HG02678 (cell line): ENCODE data around the gene SLC25A48.

Source experiments
- ATAC-seq: cut with Tn5 transposase; IDR thresholded peaks from one replicate; pipeline ENCODE4 v1.9.1; 2021; ENCODE audit warnings: mild to moderate bottlenecking, moderate library complexity; ENCODE audit not compliant: unreplicated experiment

SLC25A48 gene, protein sequence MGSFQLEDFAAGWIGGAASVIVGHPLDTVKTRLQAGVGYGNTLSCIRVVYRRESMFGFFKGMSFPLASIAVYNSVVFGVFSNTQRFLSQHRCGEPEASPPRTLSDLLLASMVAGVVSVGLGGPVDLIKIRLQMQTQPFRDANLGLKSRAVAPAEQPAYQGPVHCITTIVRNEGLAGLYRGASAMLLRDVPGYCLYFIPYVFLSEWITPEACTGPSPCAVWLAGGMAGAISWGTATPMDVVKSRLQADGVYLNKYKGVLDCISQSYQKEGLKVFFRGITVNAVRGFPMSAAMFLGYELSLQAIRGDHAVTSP

DNA sequence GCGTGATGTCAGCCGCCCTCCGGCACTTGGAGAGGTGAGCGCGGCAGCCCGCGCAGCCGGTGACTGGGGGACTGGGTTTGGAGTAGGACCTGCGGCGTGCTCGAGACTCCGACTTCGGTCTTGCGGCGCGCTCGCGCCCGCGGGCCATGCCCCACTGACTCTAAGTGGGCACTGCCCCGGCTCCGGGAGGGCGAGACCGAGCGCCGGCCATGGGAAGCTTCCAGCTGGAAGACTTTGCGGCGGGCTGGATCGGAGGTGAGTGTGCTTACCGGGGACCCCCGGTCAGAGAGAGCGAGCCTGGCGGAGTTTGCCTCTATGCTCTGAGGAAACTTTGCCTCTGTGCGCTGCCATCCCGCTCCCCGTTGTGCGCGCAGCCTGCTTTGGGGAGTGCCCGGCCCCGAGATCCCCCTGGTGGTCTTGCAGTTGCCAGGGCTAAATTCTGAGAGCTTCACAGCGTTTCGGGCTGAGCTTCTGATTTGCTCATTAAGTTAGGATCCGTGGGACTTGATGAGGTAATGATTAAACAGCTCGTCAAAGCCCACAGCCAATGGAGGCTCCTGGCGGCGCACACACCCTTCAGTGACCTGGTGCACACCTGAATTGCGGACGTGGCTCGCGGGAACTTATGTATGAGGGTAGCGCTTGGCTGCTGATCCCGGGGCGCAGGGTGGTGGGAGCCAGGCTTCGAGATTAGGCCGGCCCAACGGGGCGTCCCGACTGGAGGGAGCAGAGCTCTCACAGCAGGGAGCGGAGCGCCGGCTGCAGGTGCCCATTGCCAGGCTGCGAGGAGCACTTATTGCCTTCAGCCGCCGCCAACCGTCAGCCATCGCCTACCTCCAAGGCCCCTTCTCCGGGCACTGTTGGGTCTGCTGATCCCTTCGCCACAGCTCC is at the start of gene SLC25A48:
Gene SLC25A48, plus strand, starts transcription at position 25 of the 891 bp plus-strand sequence. Its CDS starts 185 bp downstream, at position 210.
- ATAC-seq, result peak; percentile 90

DNA sequence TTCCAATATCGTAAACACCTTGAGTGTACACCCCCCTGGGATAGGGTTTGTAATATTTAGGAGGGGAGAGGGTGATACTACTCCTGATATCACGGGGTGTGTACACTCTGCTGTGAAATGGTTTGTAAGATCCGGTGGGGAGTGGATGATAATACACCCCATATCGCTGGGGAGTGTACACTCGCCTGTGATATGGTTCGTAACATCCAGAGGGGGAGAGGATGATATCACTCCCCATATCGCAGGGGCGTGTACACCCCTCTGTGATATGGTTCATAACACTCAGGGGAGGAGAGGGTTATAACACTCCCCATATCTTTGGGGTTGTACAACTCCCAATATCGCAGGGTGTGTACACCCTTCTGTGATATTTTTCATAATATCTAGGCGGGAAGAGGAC is 33.8 kb upstream of the SLC25A48 start:
- ATAC-seq, result no peak

DNA sequence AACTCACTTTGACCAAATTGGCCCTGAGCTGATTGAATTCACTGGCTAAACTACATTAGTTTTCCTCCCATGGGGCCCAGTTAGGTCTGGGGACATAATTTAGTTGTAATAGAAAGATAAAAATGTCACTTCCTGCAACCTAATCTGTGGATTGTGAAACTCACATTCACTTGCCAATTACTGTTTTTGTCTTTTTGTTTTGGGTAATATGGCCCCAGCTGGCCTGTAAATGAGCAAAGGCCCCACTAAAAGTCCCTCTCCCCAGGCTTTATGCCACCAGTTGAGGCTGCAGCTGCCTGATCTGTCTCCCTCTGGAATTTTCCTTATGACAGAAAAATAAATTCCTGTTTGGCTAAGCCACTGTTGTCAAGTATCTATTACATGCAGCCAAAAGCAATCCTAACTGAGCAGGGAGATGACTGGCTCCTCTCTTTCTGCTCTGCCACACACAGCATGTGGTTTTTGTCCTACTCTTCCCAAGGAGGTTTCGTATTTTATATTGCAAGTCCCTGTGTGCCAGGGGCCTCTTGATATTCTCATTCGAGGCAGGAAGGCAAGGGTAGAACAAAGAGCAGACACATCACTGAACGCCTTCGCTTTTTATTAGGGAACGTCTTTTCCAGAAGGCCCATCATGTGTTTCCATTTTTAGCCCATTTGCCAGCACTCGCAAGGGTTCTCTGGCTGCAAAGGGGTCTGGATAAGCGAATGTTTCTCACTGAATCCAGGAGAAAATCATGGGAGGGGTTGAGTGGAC is 24.1 kb upstream of the SLC25A48 start:
- no peak for ATAC-seq

DNA sequence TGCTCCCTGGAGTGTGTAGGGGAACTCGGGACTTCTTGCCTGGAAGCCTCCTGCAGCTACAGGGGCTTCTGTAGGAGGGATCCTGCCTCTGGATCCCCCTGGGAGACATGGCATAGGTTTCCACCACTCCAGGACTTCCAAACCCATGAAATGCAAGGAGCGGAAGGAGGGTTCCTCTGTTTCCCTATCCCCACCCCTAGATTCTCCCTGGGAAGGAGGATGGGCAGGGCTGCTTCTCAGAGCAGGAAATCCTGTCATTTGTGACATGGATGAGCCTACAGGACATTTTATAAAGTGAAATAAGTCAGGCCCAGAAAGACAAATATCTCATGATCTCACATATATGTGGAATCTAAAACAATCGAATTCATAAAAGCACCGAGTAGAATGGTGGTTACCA is 23.5 kb upstream of the SLC25A48 start:
- no peak for ATAC-seq

DNA sequence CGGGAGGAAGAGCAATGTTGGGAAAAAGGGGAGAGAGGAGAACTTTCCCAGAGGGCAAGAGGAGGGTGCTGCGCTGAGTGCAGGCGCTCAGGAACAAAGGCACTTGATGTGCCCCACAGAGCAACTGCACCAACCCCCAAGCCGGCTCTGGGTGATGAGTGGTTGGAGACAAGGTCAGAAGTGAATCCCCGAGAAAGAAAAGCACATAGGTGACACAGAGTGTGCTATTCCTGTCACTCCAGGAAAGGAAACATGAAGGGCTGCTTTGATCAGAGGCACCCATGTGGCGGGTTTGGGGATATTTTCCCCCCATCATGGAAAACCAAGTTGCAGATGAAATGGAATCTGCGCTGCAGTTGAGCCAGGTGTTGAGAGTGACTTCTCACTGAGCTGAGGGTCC is 20.7 kb upstream of the SLC25A48 start:
- ATAC-seq, result no peak

DNA sequence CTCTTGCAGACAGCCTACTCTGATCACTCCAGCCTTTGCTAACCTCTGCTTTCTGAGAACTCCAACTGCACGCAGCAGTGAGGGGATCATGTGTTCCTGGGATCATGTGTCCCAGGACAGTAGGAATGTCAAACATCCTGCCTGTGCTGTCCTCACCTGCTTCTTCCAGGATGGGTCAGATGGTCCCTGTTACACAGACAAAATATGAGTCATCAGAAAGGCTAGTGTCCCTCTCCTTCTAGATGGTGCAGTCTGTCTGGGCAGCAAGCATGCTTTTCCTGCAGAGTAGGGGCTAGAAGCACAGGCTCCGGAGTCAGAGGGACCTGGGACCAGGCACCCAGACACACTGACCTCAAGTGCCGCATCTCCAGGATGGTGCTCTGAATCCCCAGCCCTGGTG is 20.1 kb upstream of the SLC25A48 start:
- ATAC-seq, result no peak

DNA sequence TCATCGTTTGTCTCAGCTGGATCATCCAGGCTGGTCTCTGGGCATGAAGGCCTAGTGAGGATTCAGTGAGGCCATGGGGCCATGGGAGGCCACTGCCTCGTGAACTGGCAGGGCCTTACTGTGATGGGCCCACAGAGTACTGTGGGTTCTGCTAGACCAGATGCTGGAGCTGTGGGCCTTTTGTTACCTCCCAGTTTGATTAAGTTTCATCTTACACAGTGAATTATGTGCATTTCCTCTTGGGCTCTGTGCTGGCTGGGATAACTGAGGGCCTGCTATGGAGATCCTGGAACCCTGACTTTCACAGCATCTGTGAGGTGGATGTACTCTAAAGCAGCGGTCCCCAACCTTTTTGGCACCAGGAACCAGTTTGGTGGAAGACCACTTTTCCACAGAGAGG is 19.7 kb upstream of the SLC25A48 start:
- no peak for ATAC-seq

DNA sequence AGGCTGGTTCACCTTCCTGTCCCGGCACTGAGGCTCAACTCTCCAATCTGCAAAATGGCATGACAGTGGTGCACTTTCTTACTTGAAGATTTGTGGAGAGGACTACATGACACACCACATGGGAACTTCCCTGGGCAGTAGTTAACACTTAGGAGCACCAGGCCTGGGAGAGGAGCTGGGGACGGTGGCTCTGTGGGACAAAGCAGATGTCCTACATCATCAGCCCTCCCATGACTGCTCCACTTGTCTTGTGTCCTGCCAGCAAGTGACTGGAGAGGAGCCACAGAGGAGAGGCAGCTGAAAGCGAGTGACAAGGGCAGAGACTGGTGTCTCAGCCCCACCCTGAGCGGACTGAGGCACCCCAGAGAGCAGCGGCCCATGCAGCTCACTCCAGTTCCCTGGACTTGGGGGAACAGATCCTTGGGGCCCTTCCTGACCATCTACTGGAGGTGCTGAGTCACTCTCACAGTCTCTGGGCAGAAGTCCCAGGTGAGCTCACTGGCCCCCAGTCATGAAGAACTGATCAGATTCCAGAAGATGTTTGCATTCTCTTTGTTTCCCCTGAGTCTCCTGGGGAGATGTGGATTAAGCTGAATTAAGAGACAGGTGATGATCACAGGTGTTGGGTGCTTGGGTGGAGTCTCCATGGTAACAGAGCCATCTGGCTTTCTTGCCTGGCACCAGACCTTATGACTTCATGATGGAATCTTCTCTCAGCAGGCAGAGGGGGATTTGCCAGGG is 13.2 kb upstream of the SLC25A48 start:
- no peak for ATAC-seq

DNA sequence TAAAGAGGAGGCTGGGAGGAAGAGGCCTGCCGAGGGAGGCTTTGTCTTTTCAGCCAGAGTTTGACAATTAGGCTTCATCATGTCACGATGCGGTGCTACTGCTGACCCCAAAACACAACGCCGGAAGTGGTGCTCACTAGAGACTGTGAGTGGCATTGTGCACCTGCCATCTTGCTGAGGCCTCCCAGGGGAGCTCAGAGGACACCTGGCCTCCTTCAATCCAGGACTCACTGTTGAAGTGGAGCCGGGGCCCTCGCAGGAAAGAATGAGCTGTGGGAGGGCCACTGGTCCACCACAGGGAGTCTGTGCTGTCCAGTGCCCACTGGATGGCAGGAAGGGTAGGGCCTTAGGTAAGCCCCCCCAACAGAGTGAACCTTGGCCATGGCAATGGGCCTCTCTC is 12.7 kb upstream of the SLC25A48 start:
- ATAC-seq, result no peak

DNA sequence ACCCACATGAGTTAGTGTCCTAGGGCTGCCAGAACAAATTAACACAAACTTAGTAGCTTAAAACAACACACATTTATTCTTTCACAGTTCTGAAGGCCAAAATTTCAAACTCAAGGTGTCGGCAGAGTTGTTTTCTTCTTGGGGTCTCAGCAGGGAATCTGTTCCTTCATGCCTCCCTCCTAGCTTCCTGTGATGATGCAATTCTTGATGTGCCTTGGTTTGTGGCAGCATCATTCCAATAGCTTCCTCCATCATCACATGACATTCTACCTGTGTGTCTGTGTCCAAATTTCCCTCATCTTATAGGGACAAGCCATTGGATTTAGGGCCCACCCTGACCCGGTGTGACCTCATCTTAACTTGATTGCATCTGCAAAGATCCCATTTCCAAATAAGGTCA is 12.2 kb upstream of the SLC25A48 start:
- no peak for ATAC-seq

DNA sequence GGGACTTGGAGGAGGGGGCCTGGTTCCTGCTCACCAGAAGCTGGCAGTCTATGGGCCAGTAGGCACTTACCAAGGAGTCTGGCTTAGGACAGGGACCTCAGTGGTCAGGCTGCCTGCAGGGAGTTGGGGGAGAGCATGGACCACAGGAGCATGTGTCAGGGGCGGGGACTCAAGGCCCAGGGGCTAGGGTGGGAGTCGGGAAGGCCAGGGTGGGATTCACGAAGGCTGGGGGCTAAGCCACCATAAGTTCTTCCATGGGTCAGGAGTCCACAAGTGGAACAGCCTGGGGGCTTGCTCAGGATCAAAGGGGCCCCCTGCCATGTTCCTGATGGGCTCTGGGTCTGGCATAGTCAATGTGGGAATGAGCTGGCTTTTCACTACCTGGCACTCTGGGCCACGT is 11.5 kb upstream of the SLC25A48 start:
- ATAC-seq, result no peak

DNA sequence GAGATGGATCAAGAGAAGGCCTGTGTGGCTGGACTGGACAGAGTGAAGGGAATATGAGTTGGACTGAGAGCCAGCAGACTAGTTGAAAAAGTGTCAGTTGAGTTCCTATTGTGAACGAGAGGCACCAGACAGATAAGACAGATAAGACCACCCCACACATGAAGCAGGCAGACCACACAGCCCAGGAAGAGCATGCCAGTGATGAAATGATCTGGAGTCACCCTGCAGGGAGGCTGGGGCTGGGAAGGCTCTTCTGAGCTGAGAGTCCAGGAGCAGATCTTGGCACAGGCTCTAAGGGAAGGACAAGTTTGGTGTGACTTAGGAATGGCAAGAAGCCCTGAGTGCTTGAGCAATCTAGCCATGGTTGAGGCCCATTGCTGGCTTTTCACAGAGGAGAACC is 10.6 kb upstream of the SLC25A48 start:
- no peak for ATAC-seq

DNA sequence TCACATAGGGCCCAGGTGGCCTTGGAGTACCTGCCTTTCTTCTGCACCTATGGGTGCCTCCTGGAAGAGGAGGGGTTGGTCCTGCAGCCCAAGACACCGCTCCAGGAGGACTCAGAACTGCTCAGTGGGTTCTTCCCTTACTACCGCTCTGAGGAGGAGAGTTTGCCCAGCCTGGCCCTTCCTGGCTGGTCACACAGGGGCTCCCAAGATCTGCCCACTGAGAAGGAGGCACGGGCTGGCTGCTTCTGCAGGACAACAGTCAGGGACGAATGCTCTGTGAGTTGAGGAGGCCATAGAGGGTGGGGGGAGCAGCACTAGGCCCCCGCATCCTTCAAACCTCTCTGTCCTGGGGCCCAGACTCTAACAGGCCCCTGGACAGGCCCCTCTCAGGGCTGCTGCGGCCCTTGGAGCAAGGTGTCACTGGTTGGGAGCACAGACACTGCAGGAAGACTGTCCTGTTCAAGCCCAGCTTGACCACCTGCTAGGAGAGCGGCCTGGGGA is 9.9 kb upstream of the SLC25A48 start:
- no peak for ATAC-seq

DNA sequence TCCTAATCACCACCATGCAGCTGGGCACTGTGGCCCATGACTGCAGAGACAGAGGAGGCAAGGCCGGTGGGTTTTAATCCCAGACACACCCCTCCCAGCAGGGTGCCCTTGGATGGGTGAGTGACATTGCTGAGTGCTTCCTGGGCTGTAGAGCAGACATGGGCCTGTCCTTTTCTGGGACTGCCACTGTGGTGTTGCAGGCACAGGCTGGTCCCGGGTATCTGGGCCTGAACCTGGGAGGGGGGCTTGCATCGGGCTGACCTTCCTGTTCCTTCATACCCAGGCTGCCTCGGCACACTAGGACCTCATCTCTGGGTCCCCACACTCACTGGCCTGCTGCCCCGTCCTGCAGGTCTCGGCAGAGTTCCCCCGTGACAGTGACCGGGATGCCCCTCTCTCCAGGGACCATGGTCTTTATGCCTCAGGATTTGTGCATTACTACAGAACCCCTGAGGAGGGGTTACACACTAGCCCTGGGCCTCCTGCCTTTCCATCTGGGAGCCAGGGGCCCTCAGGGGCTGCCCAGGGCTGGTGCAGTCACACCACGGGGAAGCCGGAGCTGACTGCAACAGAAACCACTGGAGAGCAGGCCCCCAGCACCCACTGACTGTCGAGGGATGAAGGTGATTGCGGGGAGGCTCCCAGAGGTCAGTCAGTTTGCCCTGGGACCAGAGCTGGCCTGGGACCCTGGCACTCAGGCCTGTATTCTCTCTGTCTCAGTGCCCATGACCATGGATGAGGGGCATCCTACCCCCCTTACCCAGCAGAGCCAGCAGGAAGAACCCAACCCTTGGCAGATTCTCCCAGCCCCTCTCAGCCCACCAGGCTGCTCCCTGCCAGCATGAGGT is 8.9 kb upstream of the SLC25A48 start:
- no peak for ATAC-seq

DNA sequence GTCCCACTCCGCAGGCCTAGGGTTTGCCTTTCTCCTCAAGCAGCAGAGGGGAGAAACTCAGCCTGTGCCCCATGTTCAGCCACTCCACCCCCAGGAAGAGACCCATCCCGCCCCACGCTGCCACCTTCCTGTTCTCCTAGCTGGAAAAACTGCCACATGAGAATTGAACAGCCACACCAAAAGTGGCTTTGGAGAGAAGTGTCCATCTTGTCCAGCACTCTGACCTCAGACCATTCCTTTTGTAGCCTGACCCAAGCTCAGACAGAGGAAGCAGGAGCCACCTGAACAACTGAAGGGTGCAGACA is 8.3 kb upstream of the SLC25A48 start:
- no peak for ATAC-seq

DNA sequence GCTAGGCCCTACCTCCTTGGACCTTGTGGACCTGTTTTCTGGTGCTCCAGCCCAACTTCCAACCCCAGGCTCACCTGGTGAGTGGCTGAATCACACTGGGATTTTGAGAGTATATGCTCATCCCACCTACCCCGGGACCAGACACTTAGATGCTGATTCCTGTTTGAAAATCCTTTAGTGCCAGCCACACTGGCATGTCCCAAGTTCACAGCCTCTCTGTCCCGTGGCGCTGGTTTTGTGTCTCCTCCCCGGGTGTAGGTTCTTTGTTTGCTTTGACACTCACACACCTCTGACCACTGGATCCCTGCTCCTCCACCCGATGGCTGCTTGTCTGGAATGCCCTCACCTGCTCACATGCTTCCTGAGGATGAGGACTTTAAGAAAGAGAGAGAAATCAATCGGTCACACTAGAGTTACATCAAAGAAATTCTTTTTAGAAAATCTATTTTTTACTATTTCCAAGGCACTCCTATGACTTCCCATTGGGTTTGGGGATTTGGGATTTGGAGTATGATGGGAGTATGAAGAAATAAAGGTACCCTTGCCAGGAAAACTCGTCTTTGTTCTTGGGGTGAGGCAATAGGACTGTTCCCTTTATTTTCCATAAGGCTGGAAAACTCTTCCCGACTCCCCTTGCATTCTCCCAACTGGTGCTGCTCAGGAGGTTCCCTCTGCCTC is 7.3 kb upstream of the SLC25A48 start:
- ATAC-seq, result no peak

DNA sequence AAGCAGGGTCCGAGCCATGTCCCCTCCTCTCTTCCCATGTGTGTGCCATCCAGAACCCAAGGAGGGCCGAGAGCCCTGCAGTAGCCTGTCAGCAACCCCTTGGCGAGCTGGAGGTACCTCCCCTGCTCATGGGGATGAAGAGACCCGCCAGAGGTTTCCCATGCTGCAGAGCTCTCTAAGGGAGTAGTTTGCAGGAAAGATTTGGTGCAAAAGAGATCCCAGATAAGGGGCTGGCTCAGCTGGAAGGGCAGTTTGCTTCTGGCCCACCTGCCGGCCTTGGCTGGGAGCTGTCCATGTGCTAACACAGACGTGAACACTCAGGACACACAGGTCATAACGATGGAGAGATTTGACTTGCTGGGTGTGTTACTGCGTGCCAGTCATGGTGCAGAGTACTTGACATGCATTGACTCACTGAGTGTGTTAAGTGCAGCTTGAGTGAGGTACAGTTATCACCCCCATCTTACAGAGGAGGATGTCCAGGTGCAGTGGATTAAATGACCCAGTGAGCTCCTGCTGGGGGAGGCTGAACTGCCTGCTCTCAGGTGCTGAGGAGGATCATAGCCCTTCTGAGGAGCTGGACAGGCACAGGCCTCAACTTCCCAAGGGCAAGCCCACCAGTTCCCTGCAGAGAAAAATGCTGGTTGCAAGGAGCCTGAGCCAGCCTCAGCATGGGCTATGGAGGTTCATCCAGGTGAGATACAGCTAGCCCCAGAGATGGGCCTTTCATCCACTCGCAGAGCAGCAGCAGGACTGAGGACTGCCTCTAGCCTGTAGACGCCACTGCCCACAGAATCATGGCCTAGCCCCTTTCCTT is 6.3 kb upstream of the SLC25A48 start:
- ATAC-seq, result no peak

DNA sequence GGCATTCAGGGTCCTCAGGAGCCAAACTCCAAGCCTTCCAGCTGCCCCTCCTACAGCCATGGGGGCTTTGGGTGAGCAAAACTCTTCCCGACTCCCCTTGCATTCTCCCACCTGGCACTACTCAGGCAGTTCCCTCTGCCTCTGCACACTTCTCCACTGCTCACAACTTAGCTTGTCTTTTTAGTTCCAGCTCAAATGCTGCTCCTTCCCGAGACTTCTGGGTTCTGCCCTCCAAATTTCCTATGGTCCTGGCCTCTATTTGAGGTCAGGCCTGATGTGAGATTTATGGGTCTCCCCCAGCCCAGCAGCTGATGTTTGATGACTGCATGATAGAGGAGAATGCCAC is 5.7 kb upstream of the SLC25A48 start:
- ATAC-seq, result no peak

DNA sequence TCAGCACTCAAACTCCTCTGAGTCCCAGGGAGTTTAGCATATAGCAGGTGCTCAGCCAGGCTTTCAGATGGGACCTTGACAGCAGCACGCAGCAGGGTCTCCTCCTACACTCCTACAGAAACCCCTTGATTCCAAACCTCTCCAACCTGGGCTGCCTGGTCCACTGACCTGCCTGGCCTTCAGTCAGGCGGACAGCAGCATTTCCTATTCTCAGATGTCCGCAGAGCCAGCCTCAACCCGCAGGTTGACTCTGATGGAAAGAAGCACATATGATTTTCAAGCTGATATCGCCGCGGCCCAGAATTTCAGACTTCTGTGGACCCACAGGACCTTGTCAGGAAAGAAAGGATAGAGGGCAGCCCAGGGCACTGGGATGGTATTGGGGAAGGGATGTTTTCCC is 5.3 kb upstream of the SLC25A48 start:
- no peak for ATAC-seq
